C4-2B (cell line): ENCODE data around the gene PACS2.
A peak's percentile ranks its signal among the peaks of the same experiment; 100 is the strongest.

Experiments used
- H3K27ac ChIP-seq: fragments of 450-650 bp; 2 replicates; pipeline ENCODE4 v1.5.1; 2017
- ZFX ChIP-seq: fragments of 450-650 bp; IDR thresholded peaks from 2 replicates; pipeline ENCODE4 v1.6.1; 2017
- TF ChIP-seq, protein P1 (sequence below): fragments of 450-650 bp; conservative IDR thresholded peaks from 2 replicates; pipeline ENCODE4 v1.5.1; 2017; ENCODE audit warnings: mild to moderate bottlenecking

The PACS2 gene

DNA sequence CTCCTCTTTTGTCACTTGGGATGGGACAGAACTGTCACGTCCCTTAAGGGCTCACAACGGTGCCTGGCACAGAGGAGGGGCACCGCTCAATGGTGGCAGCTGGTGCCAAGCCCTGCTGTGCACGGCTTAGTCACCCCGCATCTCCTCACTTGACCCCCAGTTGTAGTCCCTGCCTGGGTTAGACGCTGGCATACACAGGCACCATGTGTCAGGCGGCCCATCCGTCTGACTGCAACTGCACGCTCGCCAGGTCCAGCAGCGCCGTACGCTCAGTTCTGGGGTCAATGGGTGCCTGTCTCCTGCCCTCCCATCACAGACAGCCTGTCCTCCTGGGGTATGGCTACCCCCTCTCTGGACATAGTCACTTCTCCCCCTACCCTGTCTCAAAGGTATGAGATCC, 1.6 kb upstream of the PACS2 start:
- TF ChIP-seq, protein P1, sequence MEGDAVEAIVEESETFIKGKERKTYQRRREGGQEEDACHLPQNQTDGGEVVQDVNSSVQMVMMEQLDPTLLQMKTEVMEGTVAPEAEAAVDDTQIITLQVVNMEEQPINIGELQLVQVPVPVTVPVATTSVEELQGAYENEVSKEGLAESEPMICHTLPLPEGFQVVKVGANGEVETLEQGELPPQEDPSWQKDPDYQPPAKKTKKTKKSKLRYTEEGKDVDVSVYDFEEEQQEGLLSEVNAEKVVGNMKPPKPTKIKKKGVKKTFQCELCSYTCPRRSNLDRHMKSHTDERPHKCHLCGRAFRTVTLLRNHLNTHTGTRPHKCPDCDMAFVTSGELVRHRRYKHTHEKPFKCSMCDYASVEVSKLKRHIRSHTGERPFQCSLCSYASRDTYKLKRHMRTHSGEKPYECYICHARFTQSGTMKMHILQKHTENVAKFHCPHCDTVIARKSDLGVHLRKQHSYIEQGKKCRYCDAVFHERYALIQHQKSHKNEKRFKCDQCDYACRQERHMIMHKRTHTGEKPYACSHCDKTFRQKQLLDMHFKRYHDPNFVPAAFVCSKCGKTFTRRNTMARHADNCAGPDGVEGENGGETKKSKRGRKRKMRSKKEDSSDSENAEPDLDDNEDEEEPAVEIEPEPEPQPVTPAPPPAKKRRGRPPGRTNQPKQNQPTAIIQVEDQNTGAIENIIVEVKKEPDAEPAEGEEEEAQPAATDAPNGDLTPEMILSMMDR, result no peak
- TF ChIP-seq ZFX, result no peak
- peak overlapping the region; percentile 80 for H3K27ac ChIP-seq

DNA sequence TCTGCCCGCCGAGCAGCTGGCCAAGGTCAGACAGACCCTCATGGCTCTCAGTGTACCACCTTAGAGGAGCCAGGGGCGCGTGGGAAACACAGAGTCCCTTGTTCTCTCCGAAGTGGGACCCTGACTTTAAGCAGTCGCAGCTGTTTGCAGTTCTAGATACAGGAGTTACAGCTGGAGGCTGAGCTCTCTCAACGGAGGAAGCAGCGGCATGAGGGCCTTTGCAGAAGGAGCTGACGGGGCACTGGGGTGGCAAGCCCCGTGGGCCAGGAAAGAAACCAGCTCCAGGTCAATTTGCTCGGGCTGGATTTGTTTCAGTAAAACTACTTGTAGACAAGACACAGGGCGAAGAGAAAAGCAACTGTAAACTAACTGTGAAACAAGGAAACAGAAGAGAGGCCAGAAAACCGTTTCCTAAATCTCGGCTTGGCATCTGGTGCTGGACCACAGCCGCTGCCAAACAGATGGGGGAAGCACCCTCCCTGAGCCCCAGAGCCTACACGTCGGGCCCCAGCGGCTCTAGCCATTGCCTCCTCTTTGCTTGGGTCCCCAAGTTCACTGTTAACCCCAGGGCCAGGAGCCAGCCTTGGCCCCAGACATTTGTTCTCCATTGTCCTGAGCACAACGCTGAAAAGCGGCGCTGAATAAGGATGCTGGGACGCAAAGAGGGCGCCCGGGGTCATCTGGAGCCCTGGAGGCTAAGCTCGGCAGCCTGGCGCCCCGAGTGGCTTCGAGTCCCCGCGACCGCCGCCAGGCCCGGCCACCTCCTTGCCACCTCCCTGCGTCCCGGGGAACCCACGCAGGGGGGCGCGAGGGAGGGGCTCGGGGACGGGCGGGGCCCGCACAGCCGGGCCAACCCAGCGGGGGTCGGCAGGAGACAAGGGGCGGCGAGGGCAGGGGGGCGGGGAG, 914 bp upstream of the PACS2 start:
- peak; percentile 31; the same call in 1 of the 2 replicates for TF ChIP-seq ZFX
- TF ChIP-seq, protein P1, result no peak
- H3K27ac ChIP-seq, result peak overlapping the region; percentile 80

DNA sequence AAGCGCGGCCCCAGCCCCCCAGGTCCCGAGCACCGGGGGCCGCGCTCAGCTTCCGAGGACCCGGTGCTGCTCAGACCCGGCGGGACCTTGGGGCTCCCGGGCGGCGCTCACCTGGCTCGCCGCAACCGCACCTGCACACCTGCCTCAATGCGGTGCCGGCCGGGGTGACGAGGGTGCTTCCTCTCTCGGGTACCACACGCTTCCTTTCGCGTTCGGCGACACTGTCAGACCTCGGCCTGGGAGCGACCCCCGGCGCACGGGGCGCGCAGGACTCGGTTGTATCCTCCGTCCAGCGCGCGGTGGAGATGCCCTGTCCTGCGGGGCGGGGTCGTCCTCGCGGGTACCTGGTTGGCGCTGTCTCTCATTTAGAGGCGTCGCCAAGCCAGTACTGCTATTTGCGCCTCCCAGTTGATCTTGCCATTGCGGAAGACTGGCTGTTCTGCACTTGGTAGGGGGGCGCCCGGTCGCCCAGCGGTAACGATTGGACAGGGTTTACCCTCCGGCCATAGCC, 718 bp downstream of the PACS2 start:
- TF ChIP-seq ZFX, result no peak
- TF ChIP-seq, protein P1, result no peak
- peak overlapping the region; percentile 75 for H3K27ac ChIP-seq

DNA sequence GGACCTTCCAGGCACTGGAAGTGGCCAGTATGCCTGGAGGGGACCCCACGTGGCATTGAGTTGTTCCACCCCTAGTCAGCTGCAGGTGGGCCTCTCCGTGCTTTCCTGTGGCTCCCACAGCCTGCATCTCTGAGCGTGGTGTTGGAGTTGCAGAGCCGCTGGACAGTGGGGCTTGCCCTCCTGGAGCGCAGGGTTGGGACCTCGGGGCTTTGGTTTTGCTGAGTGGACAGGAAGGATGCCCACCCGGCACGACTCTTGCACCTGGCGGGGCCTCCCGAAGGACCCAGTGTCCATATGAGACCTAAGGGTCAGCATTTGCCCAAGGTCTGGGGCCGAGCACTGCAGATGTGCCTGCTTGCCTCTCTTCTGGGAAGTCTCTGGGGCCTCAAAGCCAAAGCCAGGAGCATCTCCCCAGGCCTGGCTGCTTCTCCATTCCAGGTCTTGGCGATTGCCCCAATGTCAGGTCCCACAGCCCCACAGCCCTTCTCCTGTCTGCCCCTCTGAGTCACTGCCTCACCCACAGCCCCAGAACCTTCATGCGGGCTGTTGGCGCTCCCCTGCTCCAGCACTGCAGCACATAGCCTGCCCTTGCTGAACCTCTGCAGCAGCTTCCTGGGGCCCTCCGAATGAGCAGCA, 1.5 kb downstream of the PACS2 start:
- peak overlapping the region; percentile 75; the same call in 1 of the 2 replicates for H3K27ac ChIP-seq

DNA sequence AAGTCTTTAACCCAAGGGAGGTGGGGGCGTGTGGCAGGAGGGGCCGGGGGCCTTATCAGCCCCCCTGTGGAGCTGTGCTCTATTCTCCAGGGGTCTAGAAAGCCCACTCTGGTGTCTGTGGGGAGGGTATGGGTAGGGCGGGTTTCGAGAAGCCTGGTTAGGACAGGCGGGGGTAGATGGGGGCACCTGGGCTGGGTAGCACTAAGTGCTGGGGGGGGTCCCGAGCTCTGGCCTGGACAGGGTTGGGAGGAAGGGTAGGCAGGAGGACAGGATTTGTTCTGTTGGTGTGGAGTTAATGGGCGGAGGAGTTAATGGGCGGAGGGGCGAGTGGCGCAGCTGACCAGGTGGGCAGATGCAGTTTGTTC, 2.0 kb downstream of the PACS2 start:
- TF ChIP-seq ZFX, result no peak
- TF ChIP-seq, protein P1, result no peak
- H3K27ac ChIP-seq, result no peak overlapping the region

More for the DNA sequence above, 1.5 kb downstream of the PACS2 start:
- no peak for TF ChIP-seq ZFX
- TF ChIP-seq, protein P1, result no peak

DNA sequence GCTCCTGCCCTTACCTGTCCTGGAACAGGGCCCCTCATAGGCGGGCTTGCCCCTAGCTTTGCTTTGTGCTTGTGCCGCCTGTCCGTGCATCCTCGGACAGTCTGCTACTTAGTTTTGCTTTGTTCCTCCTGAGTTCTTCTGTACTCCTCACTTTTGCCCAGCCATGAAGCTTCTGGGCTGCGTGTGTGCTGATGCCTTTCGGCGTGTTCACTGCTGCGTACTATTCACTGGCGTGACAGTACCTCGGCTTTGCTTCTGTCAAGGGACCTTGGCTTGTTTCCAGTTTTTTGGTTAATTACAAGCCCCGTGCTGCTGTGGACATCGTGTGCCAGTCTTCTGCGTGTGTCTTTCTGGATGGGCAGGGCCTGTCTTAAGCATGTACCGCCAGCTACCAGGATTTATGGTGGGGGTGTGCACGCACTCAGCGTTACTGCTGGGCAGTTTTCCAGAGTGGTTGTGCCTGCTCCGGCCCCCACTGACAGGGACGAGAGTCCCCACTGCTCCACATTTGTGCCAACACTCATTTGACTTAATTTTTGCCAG, 2.5 kb downstream of the PACS2 start:
- no peak for TF ChIP-seq ZFX
- TF ChIP-seq, protein P1, result no peak
- H3K27ac ChIP-seq, result no peak overlapping the region

DNA sequence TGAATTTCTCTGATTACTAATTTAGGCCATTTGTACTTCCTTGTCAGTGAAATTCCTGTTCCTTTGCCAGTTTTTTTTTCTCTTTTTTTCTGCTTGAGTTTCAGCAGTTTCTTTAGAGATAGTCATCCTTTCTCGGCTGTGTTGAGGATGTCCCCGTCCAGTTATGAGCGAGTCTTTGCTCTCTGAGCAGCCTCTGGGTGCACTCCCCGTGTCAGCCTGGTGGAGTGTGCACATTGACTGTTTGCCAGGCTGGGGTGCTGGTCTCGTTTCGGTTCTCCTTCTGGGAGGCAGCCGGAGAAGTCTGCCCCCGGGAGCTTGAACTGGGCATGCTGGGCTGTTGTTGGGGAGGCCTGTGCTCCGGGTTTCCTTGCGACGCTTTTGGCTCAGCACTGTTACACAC, 3.0 kb downstream of the PACS2 start:
- TF ChIP-seq, protein P1, result no peak
- no peak for TF ChIP-seq ZFX
- H3K27ac ChIP-seq, result no peak overlapping the region
